CD8-positive, alpha-beta memory T cell (primary cell): ENCODE measurements around the gene CTXN1. TPM values are rescaled to one million over a fixed set of nuclear protein-coding genes. Genes with fewer than 3 reads are reported as not detected.
"Not testable (repeated sequence)": the region's sequence is repeated elsewhere in the genome, so short reads cannot be mapped to it uniquely, and the experiment has no call there.

ENCODE experiments used
- CTCF ChIA-PET: fragments of 350-600 bp; sonication (Branson Sonifier 250); formaldehyde crosslinking; loops from one replicate; lab custom pipeline; 2021; ENCODE audit warnings: antibody characterized with exemption; lab: Charles Lee
- POLR2A ChIA-PET: fragments of 350-600 bp; sonication (Branson Sonifier 250); formaldehyde crosslinking; loops from one replicate; lab custom pipeline; 2021; ENCODE audit warnings: antibody characterized with exemption; lab: Charles Lee
- DNase-seq, 5 donors: peaks; one replicate each; pipeline versions ENCODE4 v3.0.0 to v3.0.0-alpha.2; 2020 to 2022; ENCODE audit warnings: mixed read lengths in 1 of 5
- H3K27ac ChIP-seq: one replicate; pipeline ENCODE4 v1.7.0; 2013; ENCODE audit warnings: low read depth, mild to moderate bottlenecking, low read length, moderate library complexity
- H3K27me3 ChIP-seq: 2 replicates; pipeline ENCODE4 v1.7.0; 2013; ENCODE audit warnings: low read length, mild to moderate bottlenecking; ENCODE audit not compliant: insufficient read depth, poor library complexity, severe bottlenecking
- H3K36me3 ChIP-seq: 2 replicates; pipeline ENCODE4 v1.7.0; 2013; ENCODE audit warnings: mild to moderate bottlenecking, low read length, moderate library complexity; ENCODE audit not compliant: insufficient read depth
- H3K4me1 ChIP-seq: 2 replicates; pipeline ENCODE4 v1.7.0; 2013; ENCODE audit warnings: mild to moderate bottlenecking, low read length, moderate library complexity; ENCODE audit not compliant: insufficient read depth
- H3K4me3 ChIP-seq: 2 replicates; pipeline ENCODE4 v1.7.0; 2013; ENCODE audit warnings: mild to moderate bottlenecking, low read length
- H3K9me3 ChIP-seq: 2 replicates; pipeline ENCODE4 v1.7.0; 2013; ENCODE audit warnings: mild to moderate bottlenecking, low read length
- H3K27ac Mint-ChIP-seq, 8 donors: one replicate each; pipeline ENCODE4 v1.8.0; 2020 to 2021; ENCODE audit warnings: mixed read lengths in 8 of 8, mild to moderate bottlenecking in 6 of 8, inconsistent platforms in 3 of 8, moderate library complexity in 3 of 8
- H3K27me3 Mint-ChIP-seq, 2 donors: one replicate each; pipeline ENCODE4 v1.8.0; 2020 to 2021; ENCODE audit warnings: mixed read lengths in 2 of 2, mild to moderate bottlenecking in 1 of 2, moderate library complexity in 1 of 2
- H3K36me3 Mint-ChIP-seq, 3 donors: one replicate each; pipeline ENCODE4 v1.8.0; 2020 to 2021; ENCODE audit warnings: mixed read lengths in 3 of 3, inconsistent platforms in 1 of 3, mild to moderate bottlenecking in 1 of 3
- H3K4me1 Mint-ChIP-seq, 3 donors: one replicate each; pipeline ENCODE4 v1.8.0; 2020 to 2021; ENCODE audit warnings: mixed read lengths in 3 of 3, inconsistent platforms in 1 of 3, mild to moderate bottlenecking in 1 of 3
- H3K4me3 Mint-ChIP-seq, 7 donors: one replicate each; pipeline ENCODE4 v1.8.0; 2020 to 2021; ENCODE audit warnings: mixed read lengths in 7 of 7, mild to moderate bottlenecking in 6 of 7, moderate library complexity in 4 of 7, inconsistent platforms in 2 of 7
- H3K9me3 Mint-ChIP-seq, 5 donors: one replicate each; pipeline ENCODE4 v1.8.0; 2020 to 2022; ENCODE audit warnings: mixed read lengths in 5 of 5, mild to moderate bottlenecking in 3 of 5, moderate library complexity in 2 of 5, inconsistent platforms in 1 of 5
- polyA plus RNA-seq: library from polyadenylated mRNA; unstranded; fragments of 300-500 nt; fragmentation: Illumina TruSeq; gene quantifications from one replicate; pipeline ENCODE4 v1.2.3, GENCODE V29; 2021
- total RNA-seq, 2 experiments: library from RNA; stranded (reverse); gene quantifications; one replicate each; pipeline ENCODE4 v1.2.3, GENCODE V29; 2021

Gene CTXN1
- total and polyA plus RNA-seq, 3 experiments from 2014 or later, result 0.42 to 0.72 TPM; not detected in 1

DNA sequence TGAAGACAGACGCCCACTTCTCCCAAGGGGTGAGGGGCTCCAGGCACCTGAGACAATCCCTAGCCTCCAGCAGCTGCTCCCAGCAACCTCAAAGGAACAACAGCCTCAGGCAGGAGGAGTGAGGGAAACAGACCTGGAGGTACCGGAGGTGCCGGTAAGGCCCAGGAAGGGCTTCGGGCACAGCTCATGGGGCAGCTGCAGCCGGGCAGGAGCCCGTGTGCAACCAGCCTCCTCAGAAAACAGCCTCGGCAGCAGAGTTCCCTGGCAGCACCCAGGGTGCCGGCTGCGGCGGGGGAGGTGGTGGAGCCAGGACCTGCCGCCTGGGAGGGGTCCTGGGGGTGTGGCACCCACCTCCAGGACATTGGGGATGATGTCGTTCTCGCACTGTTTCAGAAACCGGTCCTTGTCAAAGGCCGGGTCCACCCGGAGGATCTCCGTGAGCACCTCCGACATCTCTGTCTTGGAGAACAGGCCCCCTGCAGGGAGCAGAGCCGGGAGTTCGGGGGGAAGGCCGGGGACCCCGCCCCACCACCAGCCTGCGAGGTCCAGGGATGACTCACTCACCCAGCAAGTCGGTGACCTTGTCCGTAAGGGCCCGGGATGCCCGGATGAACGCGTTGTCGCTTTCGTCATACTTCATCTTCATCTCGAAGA lies 6.5 kb upstream of the CTXN1 start:
- H3K36me3 ChIP-seq, result peaks cover 17% of the 10 kb centered on the region
- H3K27me3 ChIP-seq, result no peaks in the 10 kb centered on the region
- peaks cover 4 to 13% (median 10%) of the 10 kb centered on the region in 3 donors for H3K4me1 Mint-ChIP-seq
- no peaks in the 10 kb centered on the region for H3K4me1 ChIP-seq
- ChIA-PET POLR2A (no interaction called here), CTCF (interaction anchor here (2.2 to 4.7 kb wide), 2 partner anchors 11 to 70 kb away, joined by 5 to 41 read pairs; partner anchors contain the start of gene TIMM44)
- no peaks in the 10 kb centered on the region for H3K27me3 Mint-ChIP-seq
- no peak overlapping the region for H3K4me3 ChIP-seq
- no peaks in the 10 kb centered on the region for H3K9me3 ChIP-seq
- no peak overlapping the region for H3K27ac ChIP-seq
- H3K27ac Mint-ChIP-seq, result no peak overlapping the region
- peaks cover 0 to 58% (median 6%) of the 10 kb centered on the region in 3 donors for H3K36me3 Mint-ChIP-seq
- H3K4me3 Mint-ChIP-seq, result no peak overlapping the region
- peaks cover 0 to 2% (median 0%) of the 10 kb centered on the region in 5 donors for H3K9me3 Mint-ChIP-seq
- no peak for DNase-seq

- Histone ChIP-seq H3K4me1 (peaks cover 1% of the 10 kb centered on the region), H3K27me3 (no peaks in the 10 kb centered on the region), H3K36me3 (peaks cover 17% of the 10 kb centered on the region), H3K9me3 (no peaks in the 10 kb centered on the region), H3K27ac (no peak overlapping the region), H3K4me3 (no peak overlapping the region)
- peaks cover 0 to 2% (median 0%) of the 10 kb centered on the region in 5 donors for H3K9me3 Mint-ChIP-seq
- DNase-seq, result no peak
- peaks cover 0 to 51% (median 6%) of the 10 kb centered on the region in 3 donors for H3K36me3 Mint-ChIP-seq
- CTCF ChIA-PET, result interaction anchor here (1.2 to 4.7 kb wide), 3 partner anchors 12 to 71 kb away, joined by 3 to 41 read pairs (median 5); partner anchors contain the start of genes MAP2K7 and TIMM44
- no peak overlapping the region for H3K4me3 Mint-ChIP-seq
- POLR2A ChIA-PET, result interaction anchor here (0.6 to 1.2 kb wide), 2 partner anchors 12 to 13 kb away, joined by 3 to 5 read pairs; partner anchors contain the start of gene SNAPC2
- no peaks in the 10 kb centered on the region for H3K27me3 Mint-ChIP-seq
- H3K4me1 Mint-ChIP-seq, result peaks cover 4 to 13% (median 12%) of the 10 kb centered on the region in 3 donors
- H3K27ac Mint-ChIP-seq, result no peak overlapping the region
Measured at GRCh38 chr19:7931221-7932061, 5.5 kb upstream of the CTXN1 start.

GRCh38 chr19:7930765-7931164 lies 4.8 kb upstream of the CTXN1 start:
- Histone ChIP-seq H3K4me1 (peaks cover 5% of the 10 kb centered on the region), H3K36me3 (peaks cover 14% of the 10 kb centered on the region), H3K27ac (no peak overlapping the region), H3K4me3 (no peak overlapping the region), H3K9me3 (no peaks in the 10 kb centered on the region), H3K27me3 (no peaks in the 10 kb centered on the region)
- Mint-ChIP-seq H3K36me3 (peaks cover 0 to 46% (median 5%) of the 10 kb centered on the region in 3 donors), H3K27ac (no peak overlapping the region), H3K27me3 (no peaks in the 10 kb centered on the region), H3K9me3 (peaks cover 0 to 2% (median 0%) of the 10 kb centered on the region in 5 donors), H3K4me1 (peaks cover 5 to 16% (median 13%) of the 10 kb centered on the region in 3 donors), H3K4me3 (no peak overlapping the region)
- CTCF ChIA-PET, result interaction anchor here (1.2 to 4.7 kb wide), 3 partner anchors 13 to 72 kb away, joined by 3 to 41 read pairs (median 5); partner anchors contain the start of genes MAP2K7 and TIMM44
- DNase-seq, result no peak
- POLR2A ChIA-PET, result interaction anchor here (0.6 to 1.2 kb wide), 3 partner anchors 11 to 13 kb away, joined by 3 to 5 read pairs (median 5); partner anchors contain the start of genes SNAPC2 and TIMM44

DNA sequence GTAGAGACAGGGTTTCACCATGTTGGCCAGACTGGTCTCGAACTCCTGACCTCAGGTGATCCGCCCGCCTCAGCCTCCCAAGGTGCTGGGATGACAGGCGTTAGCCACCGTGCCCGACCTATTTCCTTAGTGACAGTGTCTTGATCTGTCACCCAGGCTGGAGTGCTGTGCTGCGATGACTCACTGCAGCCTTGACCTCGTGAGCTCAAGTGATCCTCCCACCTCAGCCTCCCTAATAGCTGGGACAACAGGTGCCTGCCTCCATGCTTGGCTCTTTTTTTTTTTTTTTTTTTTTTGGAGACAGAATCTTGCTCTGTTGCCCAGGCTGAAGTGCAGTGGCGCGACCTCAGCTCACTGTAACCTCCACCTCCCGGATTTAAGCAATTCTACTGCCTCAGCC lies 4.1 kb upstream of the CTXN1 start:
- POLR2A ChIA-PET, result interaction anchor here (0.6 to 1.2 kb wide), 2 partner anchors 10 to 13 kb away, joined by 5 read pairs; partner anchors contain the start of genes SNAPC2 and TIMM44
- H3K4me3 Mint-ChIP-seq, H3K4me3 ChIP-seq, H3K9me3 Mint-ChIP-seq, H3K27me3 Mint-ChIP-seq, H3K27me3 ChIP-seq, H3K4me1 ChIP-seq, H3K9me3 ChIP-seq, DNase-seq, H3K36me3 ChIP-seq, H3K27ac ChIP-seq: not testable (repeated sequence)
- CTCF ChIA-PET, result interaction anchor here (0.6 to 4.7 kb wide), 4 partner anchors 13 to 373 kb away, joined by 3 to 41 read pairs (median 4); partner anchors contain the start of gene TIMM44
- H3K27ac Mint-ChIP-seq, result peak overlapping the region in 2 of 8 donors; percentile 80 to 89
- peaks cover 7 to 19% (median 17%) of the 10 kb centered on the region in 3 donors for H3K4me1 Mint-ChIP-seq
- peaks cover 0 to 39% (median 3%) of the 10 kb centered on the region in 3 donors for H3K36me3 Mint-ChIP-seq

GRCh38 chr19:7928741-7929701 lies 3.1 kb upstream of the CTXN1 start:
- H3K9me3 ChIP-seq, result no peaks in the 10 kb centered on the region
- no peak overlapping the region for H3K4me3 ChIP-seq
- ChIA-PET POLR2A (interaction anchor here (1.2 to 2.9 kb wide), 2 partner anchors 9 to 15 kb away, joined by 8 to 18 read pairs; partner anchors contain the start of genes SNAPC2 and TIMM44), CTCF (interaction anchor here (0.7 to 4.7 kb wide), 5 partner anchors 9 to 73 kb away, joined by 3 to 41 read pairs (median 3); partner anchors contain the start of gene TIMM44)
- peaks cover 9% of the 10 kb centered on the region for H3K36me3 ChIP-seq
- peaks cover 9% of the 10 kb centered on the region for H3K4me1 ChIP-seq
- no peaks in the 10 kb centered on the region for H3K27me3 Mint-ChIP-seq
- peaks cover 0 to 32% (median 1%) of the 10 kb centered on the region in 3 donors for H3K36me3 Mint-ChIP-seq
- DNase-seq, result peak; percentile 70 to 89 (median 77)
- peak overlapping the region in 7 of 8 donors; percentile 78 to 97 (median 80) for H3K27ac Mint-ChIP-seq
- H3K27me3 ChIP-seq, result no peaks in the 10 kb centered on the region
- H3K27ac ChIP-seq, result no peak overlapping the region
- H3K9me3 Mint-ChIP-seq, result peaks cover 0 to 2% (median 0%) of the 10 kb centered on the region in 5 donors
- peaks cover 9 to 24% (median 17%) of the 10 kb centered on the region in 3 donors for H3K4me1 Mint-ChIP-seq
- peak overlapping the region in 2 of 7 donors; percentile 59 to 74 for H3K4me3 Mint-ChIP-seq

DNA sequence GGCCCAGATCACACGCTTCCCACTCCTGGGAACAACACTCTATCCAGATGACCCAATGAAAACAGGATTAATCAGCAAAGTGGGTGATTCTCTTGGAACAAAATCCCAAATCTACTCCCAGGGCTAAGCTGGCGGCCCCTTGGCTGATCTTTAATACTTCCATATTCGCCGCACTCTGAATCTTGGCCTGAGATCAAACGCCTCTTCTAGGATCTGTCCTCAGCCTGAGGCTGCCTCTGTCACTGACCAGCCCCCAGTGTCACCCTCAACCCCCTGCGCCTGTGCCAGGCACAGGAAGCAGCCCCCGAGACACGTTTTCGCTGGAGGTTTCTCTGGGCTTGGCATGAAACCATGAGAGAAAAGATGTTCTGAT lies 2.4 kb upstream of the CTXN1 start:
- Mint-ChIP-seq H3K4me1 (peaks cover 9 to 26% (median 17%) of the 10 kb centered on the region in 3 donors), H3K27ac (peak overlapping the region in 5 of 8 donors; percentile 12 to 90 (median 70)), H3K9me3 (peaks cover 0 to 2% (median 0%) of the 10 kb centered on the region in 5 donors), H3K36me3 (peaks cover 0 to 26% (median 1%) of the 10 kb centered on the region in 3 donors), H3K27me3 (no peaks in the 10 kb centered on the region), H3K4me3 (peak overlapping the region in 1 of 7 donors; percentile 74)
- no peak for DNase-seq
- ChIA-PET POLR2A (interaction anchor here (2.9 kb wide), 1 partner anchor 16 kb away, joined by 18 read pairs; the partner anchor contains the start of gene TIMM44), CTCF (interaction anchor here (1.2 to 4.7 kb wide), 3 partner anchors 9 to 59 kb away, joined by 3 to 41 read pairs (median 5); partner anchors contain the start of gene TIMM44)
- Histone ChIP-seq H3K9me3 (no peaks in the 10 kb centered on the region), H3K27ac (no peak overlapping the region), H3K36me3 (peaks cover 9% of the 10 kb centered on the region), H3K4me3 (no peak overlapping the region), H3K27me3 (no peaks in the 10 kb centered on the region), H3K4me1 (peaks cover 9% of the 10 kb centered on the region)
